ENCODE data around the gene LEFTY2. TPM values are rescaled to one million over a fixed set of nuclear protein-coding genes. Genes with fewer than 3 reads are reported as not detected.

Gene LEFTY2
- total and polyA plus RNA-seq, 2 of the 4 experiments (the other 2 are of a cell fraction), result not detected

DNA sequence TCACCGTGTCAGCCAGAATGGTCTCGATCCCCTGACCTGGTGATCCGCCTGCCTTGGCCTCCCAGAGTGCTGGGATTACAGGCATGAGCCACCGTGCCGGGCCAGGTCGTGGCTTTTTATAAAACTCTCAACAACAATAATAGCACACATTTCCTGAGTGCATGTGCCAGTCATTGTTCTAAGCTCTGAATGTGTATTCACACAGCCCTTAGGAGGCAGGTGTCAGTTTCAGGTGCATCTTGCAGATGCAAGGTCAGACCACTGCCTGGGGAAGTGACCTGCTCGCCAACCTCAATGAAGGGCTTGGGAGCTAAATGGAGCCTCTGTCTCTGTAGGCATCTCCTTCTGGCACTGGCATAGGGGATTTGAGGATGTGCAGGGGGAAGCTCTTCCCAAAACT is 1.6 kb upstream of the LEFTY2 start:
- POLR2A ChIA-PET (ENCODE audit: unreplicated experiment), result no interaction called here

More for the DNA sequence above, 1.6 kb upstream of the LEFTY2 start:
- Histone ChIP-seq H4K20me1 (ENCODE audit: insufficient read depth, low read length) (no peaks in the 10 kb centered on the region), H3K27ac (ENCODE audit: insufficient read depth, low read length) (no peak overlapping the region), H2AFZ (replicated peaks; ENCODE audit: low read length, poor library complexity) (no peak overlapping the region), H3K9me1 (ENCODE audit: insufficient read depth, low read length) (no peaks in the 10 kb centered on the region), H3K79me1 (ENCODE audit: low read depth in 1 of 2, low read length in 2 of 2) (no peaks in the 10 kb centered on the region), H2AK9ac (replicated peaks; ENCODE audit: low read depth, low read length, poor library complexity) (no peak overlapping the region), H2BK120ac (ENCODE audit: low read depth, low read length) (no peak overlapping the region), H2AK5ac (ENCODE audit: low read depth, low read length) (no peak overlapping the region), H4K5ac (ENCODE audit: low read depth, low read length) (no peak overlapping the region), H2BK5ac (ENCODE audit: low read depth, low read length, poor library complexity, severe bottlenecking) (no peak overlapping the region), H3K4me1 (ENCODE audit: control insufficient read depth, insufficient read depth, low read length) (no peaks in the 10 kb centered on the region), H3K4me3 (ENCODE audit: insufficient read depth, low read depth, low read length) (no peak overlapping the region), H4K91ac (ENCODE audit: insufficient read depth, low read depth, low read length) (no peak overlapping the region), H3K18ac (ENCODE audit: low read depth, low read length) (no peak overlapping the region), H3K9ac (ENCODE audit: low read depth, low read length) (no peak overlapping the region), H3K56ac (ENCODE audit: extremely low read depth, insufficient read depth, low read length) (no peak overlapping the region), H3K27me3 (ENCODE audit: control insufficient read depth, insufficient read depth, low read length) (peaks cover 19% of the 10 kb centered on the region), H3K23ac (ENCODE audit: low read depth, low read length) (no peak overlapping the region), H3K9me3 (ENCODE audit: control insufficient read depth, insufficient read depth, low read length) (no peaks in the 10 kb centered on the region), H3K4ac (ENCODE audit: low read depth, low read length) (no peak overlapping the region), H2BK15ac (ENCODE audit: low read depth, low read length) (no peak overlapping the region), H3K4me2 (ENCODE audit: low read depth, low read length) (no peak overlapping the region), H4K8ac (ENCODE audit: low read depth in 2 of 2, low read length in 2 of 2) (no peak overlapping the region), H2BK20ac (ENCODE audit: low read depth, low read length) (no peak overlapping the region), H3K36me3 (ENCODE audit: control insufficient read depth, insufficient read depth, low read length) (no peaks in the 10 kb centered on the region), H3K14ac (replicated peaks; ENCODE audit: low read depth, low read length) (no peak overlapping the region)
- in situ Hi-C loops (cut with MboI; ENCODE audit: low sequenced_read_pairs) (no loop called here), dilution Hi-C loops (cut with HindIII; ENCODE audit: low sequenced_read_pairs, unreplicated experiment) (no loop called here), intact Hi-C loops (cut with micrococcal nuclease) (no loop called here)
- 20% methylated on average over 1 of the region's 7 CpGs; no CpG with 5 or more reads in 1 of the 2 experiments for WGBS, 2 experiments (ENCODE audit: extremely low coverage in 2 of 2, insufficient read length in 1 of 2)
- ATAC-seq (ENCODE audit: low read depth) (no peak), DNase-seq (no peak)
- BruUV-seq (replicated peaks), result no TSS peak
- TF ChIP-seq NFE2L2 (IDR thresholded peaks at IDR 0.05; ENCODE audit: low read depth, low read length), result no peak
- TF ChIP-seq, protein P1, sequence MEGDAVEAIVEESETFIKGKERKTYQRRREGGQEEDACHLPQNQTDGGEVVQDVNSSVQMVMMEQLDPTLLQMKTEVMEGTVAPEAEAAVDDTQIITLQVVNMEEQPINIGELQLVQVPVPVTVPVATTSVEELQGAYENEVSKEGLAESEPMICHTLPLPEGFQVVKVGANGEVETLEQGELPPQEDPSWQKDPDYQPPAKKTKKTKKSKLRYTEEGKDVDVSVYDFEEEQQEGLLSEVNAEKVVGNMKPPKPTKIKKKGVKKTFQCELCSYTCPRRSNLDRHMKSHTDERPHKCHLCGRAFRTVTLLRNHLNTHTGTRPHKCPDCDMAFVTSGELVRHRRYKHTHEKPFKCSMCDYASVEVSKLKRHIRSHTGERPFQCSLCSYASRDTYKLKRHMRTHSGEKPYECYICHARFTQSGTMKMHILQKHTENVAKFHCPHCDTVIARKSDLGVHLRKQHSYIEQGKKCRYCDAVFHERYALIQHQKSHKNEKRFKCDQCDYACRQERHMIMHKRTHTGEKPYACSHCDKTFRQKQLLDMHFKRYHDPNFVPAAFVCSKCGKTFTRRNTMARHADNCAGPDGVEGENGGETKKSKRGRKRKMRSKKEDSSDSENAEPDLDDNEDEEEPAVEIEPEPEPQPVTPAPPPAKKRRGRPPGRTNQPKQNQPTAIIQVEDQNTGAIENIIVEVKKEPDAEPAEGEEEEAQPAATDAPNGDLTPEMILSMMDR (conservative IDR thresholded peaks at IDR 0.05; ENCODE audit: low read depth, low read length), result no peak
- CTCF ChIA-PET, result no interaction called here
